NCI-H2107 treated with DMSO at 0.1 percent for 48 hours (cell line): ENCODE results near the gene DNAH3.
A peak's percentile ranks its signal among the peaks of the same experiment; 100 is the strongest.
"Not testable (repeated sequence)": the region's sequence is repeated elsewhere in the genome, so short reads cannot be mapped to it uniquely, and the experiment has no call there.

ENCODE experiments used
- DNase-seq: peaks from one replicate; lab custom pipeline; 2025; ENCODE audit not compliant: unreplicated experiment; lab: John Stamatoyannopoulos, UW

The DNAH3 gene

GRCh38 chr16:21126518-21126917 lies 24.1 kb downstream of the DNAH3 start:
- no peak for DNase-seq

GRCh38 chr16:21125191-21125590 lies 25.5 kb downstream of the DNAH3 start:
- DNase-seq = no peak

- DNase-seq = no peak
These were observed 29.6 kb downstream of the DNAH3 start for GRCh38 chr16:21120976-21121520.

GRCh38 chr16:21117567-21117966 lies 33.1 kb downstream of the DNAH3 start:
- DNase-seq = no peak

- DNase-seq = no peak
These were observed 34.4 kb downstream of the DNAH3 start for GRCh38 chr16:21116148-21116693.

GRCh38 chr16:21115551-21115950 lies 35.1 kb downstream of the DNAH3 start:
- not testable (repeated sequence) for DNase-seq

- no peak for DNase-seq
These were observed 46.4 kb downstream of the DNAH3 start for GRCh38 chr16:21103941-21104860.

GRCh38 chr16:21101631-21102420 lies 48.8 kb downstream of the DNAH3 start:
- no peak for DNase-seq

GRCh38 chr16:21100447-21100846 lies 50.2 kb downstream of the DNAH3 start:
- no peak for DNase-seq

GRCh38 chr16:21097151-21097550 lies 53.5 kb downstream of the DNAH3 start:
- DNase-seq = no peak

GRCh38 chr16:21094719-21095118 lies 55.9 kb downstream of the DNAH3 start:
- not testable (repeated sequence) for DNase-seq

GRCh38 chr16:21092951-21093350 lies 57.7 kb downstream of the DNAH3 start:
- DNase-seq = no peak

- no peak for DNase-seq
These were observed 61.8 kb downstream of the DNAH3 start for GRCh38 chr16:21088646-21089538.

- DNase-seq = no peak
These were observed 62.5 kb downstream of the DNAH3 start for GRCh38 chr16:21088143-21088542.

- DNase-seq = no peak
These were observed 65.9 kb downstream of the DNAH3 start for GRCh38 chr16:21084631-21085225.

GRCh38 chr16:21083729-21084268 lies 66.8 kb downstream of the DNAH3 start:
- DNase-seq = peak; percentile 31

- no peak for DNase-seq
These were observed 69.3 kb downstream of the DNAH3 start for GRCh38 chr16:21081329-21081728.

GRCh38 chr16:21078563-21078962 lies 72.1 kb downstream of the DNAH3 start:
- no peak for DNase-seq

GRCh38 chr16:21076186-21076883 lies 74.3 kb downstream of the DNAH3 start:
- DNase-seq = no peak
